Progenitor cell of endocrine pancreas (in vitro differentiated cells): ENCODE results near the gene FAXDC2. TPM values are rescaled to one million over a fixed set of nuclear protein-coding genes. Genes with fewer than 3 reads are reported as not detected.

ENCODE experiments used
- DNase-seq: peaks from one replicate; pipeline ENCODE4 v3.0.0; 2021; ENCODE audit warnings: low spot score; ENCODE audit not compliant: unreplicated experiment
- H3K27ac Mint-ChIP-seq: 2 replicates; pipeline ENCODE4 v1.8.0; 2021; ENCODE audit warnings: mild to moderate bottlenecking, moderate library complexity, mixed read lengths
- H3K27me3 Mint-ChIP-seq: 2 replicates; pipeline ENCODE4 v1.8.0; 2021; ENCODE audit warnings: mixed read lengths
- H3K36me3 Mint-ChIP-seq: 2 replicates; pipeline ENCODE4 v1.8.0; 2022; ENCODE audit warnings: mixed read lengths; ENCODE audit not compliant: insufficient read depth
- H3K4me1 Mint-ChIP-seq: 2 replicates; pipeline ENCODE4 v1.8.0; 2021; ENCODE audit warnings: low read depth, mixed read lengths
- H3K4me3 Mint-ChIP-seq: 2 replicates; pipeline ENCODE4 v1.8.0; 2021; ENCODE audit warnings: low read depth, mild to moderate bottlenecking, moderate library complexity, mixed read lengths
- H3K9me3 Mint-ChIP-seq: 2 replicates; pipeline ENCODE4 v1.8.0; 2021; ENCODE audit warnings: low read depth, mixed read lengths
- CTCF ChIP-seq: fragments of 200-600 bp; sonication (generic); IDR thresholded peaks from one replicate; pipeline ENCODE4 v1.5.0; 2021; ENCODE audit warnings: antibody characterized with exemption, mild to moderate bottlenecking; ENCODE audit not compliant: unreplicated experiment
- total RNA-seq: library from RNA; stranded (reverse); gene quantifications from 2 replicates; pipeline ENCODE4 v1.2.1, GENCODE V29; 2021

The FAXDC2 gene
- total RNA-seq, 1 donor from 2014 or later, result 15.8 TPM

DNA sequence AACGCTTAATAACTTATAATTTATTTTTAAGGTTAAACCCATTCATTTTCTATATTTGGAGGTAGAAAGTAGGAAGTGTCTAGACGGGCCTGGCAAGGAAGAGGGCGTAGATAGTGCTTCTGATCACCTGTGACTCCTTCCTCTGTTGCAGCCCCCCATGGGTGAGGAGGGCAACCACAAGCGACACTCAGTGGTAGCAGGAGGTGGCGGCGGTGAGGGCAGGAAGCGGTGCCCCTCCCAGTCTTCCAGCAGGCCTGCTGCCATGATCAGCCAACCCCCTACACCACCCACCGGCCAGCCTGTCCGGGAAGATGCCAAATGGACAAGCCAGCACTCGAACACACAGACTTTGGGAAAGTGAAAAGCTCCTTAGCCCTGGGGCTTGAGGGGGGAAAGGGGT, 36.7 kb downstream of the FAXDC2 start:
- TF ChIP-seq CTCF, result no peak
- Mint-ChIP-seq H3K4me1 (no peaks in the 10 kb centered on the region), H3K4me3 (no peak overlapping the region), H3K36me3 (peaks cover 36% of the 10 kb centered on the region), H3K27me3 (no peaks in the 10 kb centered on the region), H3K9me3 (no peaks in the 10 kb centered on the region), H3K27ac (no peak overlapping the region)
- no peak for DNase-seq

GRCh38 chr5:154813158-154813557, 37.2 kb downstream of the FAXDC2 start:
- no peaks in the 10 kb centered on the region for H3K9me3 Mint-ChIP-seq
- no peak overlapping the region for H3K27ac Mint-ChIP-seq
- DNase-seq, result no peak
- H3K27me3 Mint-ChIP-seq, result no peaks in the 10 kb centered on the region
- no peak overlapping the region for H3K4me3 Mint-ChIP-seq
- H3K36me3 Mint-ChIP-seq, result peaks cover 39% of the 10 kb centered on the region
- H3K4me1 Mint-ChIP-seq, result no peaks in the 10 kb centered on the region
- no peak for TF ChIP-seq CTCF

DNA sequence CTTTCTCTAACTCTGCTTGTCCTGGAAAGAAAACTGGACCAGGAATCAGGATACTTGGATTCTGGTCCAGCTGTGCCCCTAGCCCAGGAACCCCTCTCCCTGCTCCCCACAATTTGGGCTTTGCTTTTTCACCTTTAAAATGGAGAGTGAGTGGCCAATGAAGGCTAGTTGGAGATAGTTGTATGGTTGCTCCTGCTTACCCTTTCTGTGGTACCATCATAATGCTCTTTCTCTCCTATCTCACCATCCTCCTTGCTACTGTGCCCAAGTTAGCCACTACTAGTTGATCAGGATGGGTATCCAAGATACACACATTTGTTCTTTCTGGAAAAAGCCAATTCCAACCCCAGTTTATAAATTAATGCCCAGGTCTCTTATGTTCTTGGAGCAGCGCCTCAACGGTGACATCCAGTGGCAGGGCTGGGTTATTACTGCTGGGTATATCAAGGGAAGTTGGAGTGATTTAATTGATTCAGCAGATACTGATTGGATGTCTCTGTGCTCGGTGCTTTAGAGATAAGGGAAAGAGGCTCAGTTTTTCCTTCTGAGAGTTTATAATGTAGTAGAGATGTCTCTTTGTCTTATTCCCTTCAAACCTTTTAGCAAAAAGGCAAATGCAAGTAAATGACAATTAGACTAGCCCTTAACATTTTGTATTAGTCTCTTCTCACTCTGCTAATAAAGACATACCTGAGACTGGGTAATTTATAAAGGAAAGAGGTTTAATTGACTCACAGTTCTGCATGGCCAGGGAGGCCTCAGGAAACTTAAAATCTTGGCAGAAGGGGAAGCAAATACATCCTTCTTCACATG, 38.5 kb downstream of the FAXDC2 start:
- DNase-seq, result peak; percentile 18
- no peak overlapping the region for H3K4me3 Mint-ChIP-seq
- TF ChIP-seq CTCF, result peak; percentile 85
- no peaks in the 10 kb centered on the region for H3K27me3 Mint-ChIP-seq
- H3K9me3 Mint-ChIP-seq, result no peaks in the 10 kb centered on the region
- peak overlapping the region; percentile 22 for H3K27ac Mint-ChIP-seq
- no peaks in the 10 kb centered on the region for H3K4me1 Mint-ChIP-seq
- peaks cover 44% of the 10 kb centered on the region for H3K36me3 Mint-ChIP-seq

DNA sequence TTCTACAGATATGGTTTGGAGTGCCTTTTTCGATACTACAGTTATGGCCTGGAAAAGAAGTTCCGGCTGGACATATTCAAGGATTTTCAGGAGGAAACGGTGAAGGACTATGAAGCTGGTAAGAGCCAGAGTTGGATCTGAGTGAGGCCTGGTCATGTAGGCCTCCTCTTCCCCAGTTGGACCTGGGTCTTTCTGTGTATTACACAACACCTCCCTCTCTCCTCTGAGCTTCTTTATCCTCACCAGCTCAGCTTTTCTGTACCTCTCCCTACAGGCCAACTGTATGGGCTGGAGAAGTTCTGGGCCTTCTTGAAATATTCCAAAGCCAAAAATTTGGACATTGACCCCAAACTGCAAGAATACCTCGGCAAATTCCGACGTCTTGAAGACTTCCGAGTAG, 39.2 kb downstream of the FAXDC2 start:
- no peak for DNase-seq
- Mint-ChIP-seq H3K27ac (peak overlapping the region; percentile 67), H3K4me1 (no peaks in the 10 kb centered on the region), H3K27me3 (no peaks in the 10 kb centered on the region), H3K4me3 (no peak overlapping the region), H3K9me3 (no peaks in the 10 kb centered on the region), H3K36me3 (peaks cover 39% of the 10 kb centered on the region)
- TF ChIP-seq CTCF, result no peak

GRCh38 chr5:154806176-154806575, 44.2 kb downstream of the FAXDC2 start:
- Mint-ChIP-seq H3K27ac (no peak overlapping the region), H3K4me3 (no peak overlapping the region), H3K9me3 (no peaks in the 10 kb centered on the region), H3K27me3 (no peaks in the 10 kb centered on the region), H3K4me1 (no peaks in the 10 kb centered on the region), H3K36me3 (peaks cover 32% of the 10 kb centered on the region)
- no peak for DNase-seq
- TF ChIP-seq CTCF, result no peak
